GM18951 (cell line): ENCODE measurements around the gene UBN1.

Experiments used
- POLR2A ChIP-seq: IDR thresholded peaks from 4 replicates; pipeline ENCODE4 v1.6.1; 2011; ENCODE audit warnings: mild to moderate bottlenecking; ENCODE audit not compliant: insufficient read length, insufficient read depth; ENCODE audit errors: extremely low read depth
- in situ Hi-C: fragments of 300-500 bp; cut with MboI; formaldehyde crosslinking; loops from one replicate; pipeline ENCODE4 v1.12.0; 2022; ENCODE audit warnings: low sequenced_read_pairs, mixed read lengths, inconsistent platforms; ENCODE audit not compliant: unreplicated experiment

Gene UBN1

DNA sequence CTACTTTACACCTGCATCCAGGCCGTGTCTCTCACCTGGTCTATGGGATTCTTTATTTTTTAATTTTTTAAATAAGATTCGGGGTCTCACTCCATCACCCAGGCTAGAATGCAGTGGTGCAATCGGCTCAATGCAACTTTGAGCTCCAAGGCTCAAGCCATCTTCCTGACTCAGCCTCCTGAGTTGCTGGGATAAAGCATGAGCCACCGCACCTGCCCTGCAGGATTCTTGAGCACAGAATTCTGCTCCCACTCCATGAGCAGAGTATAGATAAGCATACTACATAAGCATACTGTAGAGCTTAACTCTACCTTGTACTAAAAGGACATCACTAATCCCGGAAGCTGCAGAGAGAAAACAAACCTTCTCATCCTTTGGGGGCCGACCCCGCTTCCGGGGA lies 15.7 kb upstream of the UBN1 start:
- in situ Hi-C loops, result no loop called here
- TF ChIP-seq POLR2A, result no peak

DNA sequence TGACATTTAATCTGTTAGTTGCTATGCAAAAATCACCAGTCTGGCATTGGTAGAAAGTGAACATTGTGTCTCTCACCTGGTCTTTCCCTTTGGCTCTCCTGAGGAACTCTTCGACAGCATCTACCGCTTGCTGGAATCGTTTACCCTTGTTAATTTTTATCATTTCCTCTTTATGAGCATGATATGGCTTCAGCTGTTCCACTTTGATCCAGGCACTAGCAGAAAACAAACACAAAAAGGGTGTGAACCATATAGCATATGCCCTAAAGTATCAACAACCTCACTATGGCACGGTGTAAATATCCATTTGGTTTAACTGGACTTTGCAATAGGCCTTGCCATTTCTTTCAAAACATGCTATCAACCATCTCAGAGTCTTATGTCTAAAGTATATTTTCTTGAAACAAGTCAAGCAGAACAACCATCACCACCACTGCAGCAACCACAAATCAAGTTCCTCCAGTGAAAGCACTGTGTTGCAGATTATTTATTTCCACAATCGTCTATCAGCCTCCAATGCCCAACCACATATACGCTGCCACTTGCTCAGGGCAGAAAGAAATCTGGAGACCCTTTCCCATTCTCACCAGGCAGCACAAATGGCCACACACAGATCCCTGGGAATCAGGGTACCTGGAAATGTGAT lies 14.5 kb upstream of the UBN1 start:
- no peak for TF ChIP-seq POLR2A

DNA sequence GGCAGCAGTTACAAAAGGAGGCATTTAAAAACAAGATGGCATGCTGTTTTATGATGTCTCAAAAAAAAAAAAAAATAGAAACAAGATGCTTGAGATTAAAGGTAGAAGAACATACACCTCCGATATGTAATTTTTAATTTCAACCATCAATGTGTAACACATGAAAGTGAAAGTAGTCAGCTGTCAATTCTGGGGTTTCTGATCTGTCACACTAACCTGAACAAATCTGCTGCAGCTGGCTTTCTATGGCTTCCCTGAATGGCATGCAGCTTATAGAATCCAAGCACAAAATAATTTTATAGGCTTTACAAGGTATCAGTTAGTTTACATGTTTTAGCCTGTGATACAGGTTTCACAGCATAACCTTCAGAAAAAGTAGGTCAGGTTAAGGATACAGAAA lies 13.7 kb upstream of the UBN1 start:
- in situ Hi-C loops, result no loop called here
- TF ChIP-seq POLR2A, result no peak

More for the DNA sequence above, 14.5 kb upstream of the UBN1 start:
- in situ Hi-C loops, result no loop called here

DNA sequence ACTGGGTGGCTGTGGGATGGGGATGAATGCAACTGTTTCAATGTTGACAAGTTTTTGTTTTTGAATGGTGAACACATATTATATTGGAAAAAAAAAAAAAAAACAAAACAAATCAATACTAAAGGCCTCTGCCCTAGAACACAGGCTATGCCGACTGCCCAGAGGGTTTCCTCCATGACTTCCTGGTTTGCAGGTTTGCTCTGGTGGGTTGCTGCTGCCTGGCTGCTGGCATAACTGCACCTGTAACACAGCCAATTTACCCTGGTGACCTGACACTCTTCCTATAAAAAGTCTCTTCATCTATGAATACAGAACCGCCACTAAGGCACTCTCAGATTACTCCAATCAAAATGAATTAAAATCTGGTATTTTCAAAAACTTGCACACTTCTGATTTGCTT lies 10.6 kb upstream of the UBN1 start:
- in situ Hi-C loops, result no loop called here

DNA sequence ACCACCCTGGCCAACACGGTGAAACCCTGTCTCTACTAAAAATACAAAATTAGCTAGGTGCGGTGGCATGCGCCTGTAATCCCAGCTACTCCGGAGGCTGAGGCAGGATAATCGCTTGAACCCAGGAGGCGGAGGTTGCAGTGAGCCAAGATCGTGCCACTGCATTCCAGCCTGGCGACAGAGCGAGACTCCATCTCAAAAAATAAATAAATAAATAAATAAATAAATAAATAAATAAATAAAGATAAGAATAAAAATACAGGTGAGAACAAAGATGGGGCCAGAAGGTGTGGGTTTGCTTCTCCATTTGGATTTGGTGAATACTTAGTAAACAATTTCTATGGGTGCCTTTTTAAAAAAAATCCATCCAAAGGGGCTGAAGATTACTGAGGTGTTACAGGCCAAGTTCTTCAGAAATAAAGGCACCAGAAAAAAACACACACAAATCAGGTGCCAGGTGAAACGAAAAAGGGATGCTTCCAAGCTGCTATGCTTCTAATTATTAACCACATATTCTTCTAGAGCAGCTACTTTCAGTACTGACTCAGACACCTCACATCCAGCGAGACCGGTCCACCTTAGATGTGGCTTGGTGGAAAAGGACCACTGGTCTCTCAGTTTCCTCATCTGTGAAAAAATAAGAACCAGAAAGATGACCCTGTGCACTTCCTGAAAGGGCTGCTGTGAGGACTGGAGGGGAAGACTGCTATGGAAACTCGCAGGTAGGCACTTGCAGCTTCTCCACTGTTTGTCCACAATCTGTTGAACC lies 9.4 kb upstream of the UBN1 start:
- TF ChIP-seq POLR2A, result no peak
- in situ Hi-C loops, result no loop called here

More for the DNA sequence above, 10.6 kb upstream of the UBN1 start:
- TF ChIP-seq POLR2A, result no peak

DNA sequence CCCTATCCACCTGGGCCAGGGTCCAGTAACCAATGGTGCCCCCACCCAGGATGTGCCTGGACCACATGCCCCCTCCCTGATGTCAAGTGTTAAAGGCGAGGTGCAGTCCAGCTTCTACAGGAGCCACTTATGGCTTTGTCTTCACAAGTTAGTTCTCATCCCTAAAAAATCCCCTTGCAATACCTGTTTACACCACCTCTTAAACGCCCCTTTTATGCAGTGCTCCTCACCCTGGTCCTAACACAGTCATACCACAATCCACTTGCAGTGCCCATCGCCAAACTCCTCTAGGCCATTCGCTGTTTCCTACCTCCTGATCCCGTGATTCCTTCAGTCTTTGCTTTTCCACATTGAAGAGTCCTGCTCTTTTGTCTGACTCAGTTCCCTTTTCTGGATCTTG lies 7.3 kb upstream of the UBN1 start:
- TF ChIP-seq POLR2A, result no peak

DNA sequence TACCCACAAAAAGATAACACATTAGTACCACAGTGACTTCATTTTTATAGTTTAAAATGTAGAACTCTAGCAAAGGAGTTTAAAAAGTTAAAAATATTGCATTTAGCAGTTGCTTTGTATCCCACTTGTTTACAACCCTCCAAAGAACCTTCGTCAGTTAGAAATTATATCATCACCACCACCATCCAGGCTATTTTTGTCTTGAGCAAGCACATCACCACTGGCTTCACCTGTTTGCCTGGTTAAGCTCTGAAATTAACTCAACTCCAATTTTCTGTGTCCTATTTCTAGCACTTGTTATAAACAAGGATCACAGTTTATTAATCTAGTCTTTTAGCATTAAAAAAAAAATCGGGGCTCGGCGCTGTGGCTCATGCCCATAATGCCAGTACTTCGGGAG lies 6.3 kb upstream of the UBN1 start:
- TF ChIP-seq POLR2A, result no peak
- in situ Hi-C loops, result no loop called here

More for the DNA sequence above, 7.3 kb upstream of the UBN1 start:
- in situ Hi-C loops, result no loop called here

DNA sequence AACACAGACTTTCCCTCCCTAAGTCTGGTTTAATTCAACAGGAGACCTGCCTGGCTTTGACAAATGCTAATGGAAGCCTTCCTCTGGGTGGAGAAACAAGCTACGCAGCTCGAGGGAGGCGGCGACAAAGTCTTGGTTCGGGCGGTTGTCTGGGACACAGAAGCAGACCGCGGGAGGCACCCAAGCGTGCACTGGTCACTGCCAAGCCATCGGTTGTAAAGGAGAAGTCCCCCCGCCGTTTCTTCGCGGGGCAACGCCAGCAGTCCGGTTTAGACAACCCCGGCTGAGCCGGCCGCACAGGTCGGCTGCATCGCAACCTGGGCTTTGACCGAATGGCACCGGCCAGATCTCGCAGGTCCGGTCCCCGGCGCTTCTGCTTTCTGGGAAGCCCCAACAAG lies 779 bp upstream of the UBN1 start:
- TF ChIP-seq POLR2A, result no peak
- in situ Hi-C loops, result no loop called here

DNA sequence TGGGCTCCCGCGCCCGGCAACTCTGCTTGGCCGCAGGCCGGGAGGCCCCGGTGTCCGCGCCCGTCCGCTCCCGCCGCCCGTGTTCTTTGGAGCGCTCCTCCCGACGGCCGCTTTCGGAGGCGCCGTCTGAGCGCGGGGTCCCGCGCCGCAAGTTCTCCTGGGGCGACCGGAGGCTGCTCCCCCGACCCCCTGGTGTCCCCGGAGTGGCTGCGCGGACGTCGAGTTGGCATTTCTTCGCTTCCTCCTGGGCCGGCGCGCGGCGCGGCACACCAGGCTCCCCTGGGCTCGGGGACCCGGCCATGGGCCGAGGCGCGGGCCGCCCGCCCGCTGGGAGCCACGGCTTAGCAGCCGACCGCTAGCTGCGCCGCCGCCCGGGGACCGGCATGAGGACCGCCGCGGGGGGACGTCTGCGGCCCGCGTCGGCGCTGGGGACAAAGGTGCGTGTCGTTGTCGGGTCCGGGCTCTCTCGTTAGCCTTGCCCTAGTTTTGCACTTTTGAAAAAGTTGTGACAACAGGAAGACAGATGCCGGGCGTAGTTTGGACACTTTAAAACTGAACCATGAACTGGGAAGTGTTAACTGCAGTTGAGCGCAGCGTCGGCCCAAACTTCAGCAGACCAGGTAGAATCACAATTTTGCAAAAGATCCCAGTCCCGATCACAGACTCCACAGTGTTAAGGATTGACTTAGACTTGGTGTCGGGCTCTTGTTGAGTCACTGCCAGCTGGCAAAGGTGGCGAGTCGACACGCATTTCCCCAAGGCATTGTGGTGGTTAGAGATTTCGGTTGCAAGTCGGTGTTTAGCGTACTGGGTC lies 700 bp downstream of the UBN1 start:
- no peak for TF ChIP-seq POLR2A

DNA sequence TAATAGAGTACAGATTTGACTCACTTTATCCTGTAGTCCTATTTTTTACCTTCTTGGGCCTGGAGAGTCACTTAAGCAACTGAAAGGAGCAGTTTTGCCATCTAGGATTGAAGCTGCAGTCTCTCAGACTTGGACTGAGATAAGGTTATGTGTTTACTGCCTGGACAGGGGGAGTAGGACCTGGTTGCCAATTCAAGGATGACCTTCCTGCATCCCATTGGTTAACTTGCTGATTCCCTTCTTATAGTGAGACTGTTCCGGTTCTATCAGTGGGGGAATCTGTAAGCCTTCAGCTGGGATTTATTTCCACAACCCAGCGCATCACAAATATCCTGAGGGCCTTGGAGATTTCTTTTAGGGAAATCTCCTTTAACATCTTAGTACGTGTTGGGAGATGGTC lies 2.9 kb downstream of the UBN1 start:
- no peak for TF ChIP-seq POLR2A
- in situ Hi-C loops, result no loop called here

More for the DNA sequence above, 700 bp downstream of the UBN1 start:
- in situ Hi-C loops, result no loop called here

DNA sequence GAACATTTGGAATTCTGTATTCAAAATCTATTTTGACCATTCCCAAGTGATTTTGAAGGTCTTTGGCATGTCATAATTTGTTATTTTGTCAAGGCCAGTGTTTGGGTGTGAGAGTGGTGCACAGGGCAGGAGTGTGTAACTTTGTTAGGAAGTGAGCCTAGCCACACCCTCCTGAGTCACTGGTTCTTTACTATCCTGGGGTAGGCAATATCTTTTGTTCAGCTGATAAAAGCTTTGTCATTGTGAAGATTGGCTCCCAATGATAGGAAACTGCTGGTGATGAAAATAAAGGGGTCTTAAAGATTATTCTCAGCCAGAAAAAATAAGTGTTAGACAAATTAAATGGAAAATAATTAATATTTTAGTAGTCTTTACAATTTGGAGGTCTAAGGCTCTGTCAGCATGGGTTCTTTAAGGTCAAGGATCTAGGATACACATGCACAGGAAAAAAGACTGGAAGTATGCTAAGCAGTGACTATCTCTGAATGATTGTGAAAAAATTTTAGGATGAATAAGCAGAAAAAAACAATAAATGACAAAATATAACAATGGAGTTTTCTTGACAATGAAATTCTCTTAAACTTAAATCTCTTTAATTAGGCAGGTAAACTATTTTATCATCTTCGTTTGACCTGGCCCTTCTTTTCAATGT lies 5.1 kb downstream of the UBN1 start:
- no peak for TF ChIP-seq POLR2A
- in situ Hi-C loops, result no loop called here

DNA sequence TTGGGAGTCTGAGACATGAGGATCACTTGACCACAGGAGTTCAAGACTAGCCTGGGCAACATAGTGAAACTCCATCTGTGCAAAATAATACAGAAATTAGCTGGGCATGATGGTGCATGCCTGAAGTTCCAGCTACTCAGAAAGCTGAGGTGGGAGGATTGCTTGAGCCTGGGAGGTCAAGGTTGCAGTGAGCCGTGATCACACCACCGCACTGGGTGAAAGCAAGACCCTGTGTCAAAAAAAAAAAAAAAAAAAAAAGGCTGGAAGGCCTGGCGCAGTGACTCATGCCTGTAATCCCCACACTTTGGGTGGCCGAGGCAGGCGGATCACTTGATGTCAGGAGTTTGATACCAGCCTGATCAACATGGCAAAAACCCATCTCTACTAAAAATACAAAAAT lies 8.1 kb downstream of the UBN1 start:
- no peak for TF ChIP-seq POLR2A
- in situ Hi-C loops, result no loop called here

DNA sequence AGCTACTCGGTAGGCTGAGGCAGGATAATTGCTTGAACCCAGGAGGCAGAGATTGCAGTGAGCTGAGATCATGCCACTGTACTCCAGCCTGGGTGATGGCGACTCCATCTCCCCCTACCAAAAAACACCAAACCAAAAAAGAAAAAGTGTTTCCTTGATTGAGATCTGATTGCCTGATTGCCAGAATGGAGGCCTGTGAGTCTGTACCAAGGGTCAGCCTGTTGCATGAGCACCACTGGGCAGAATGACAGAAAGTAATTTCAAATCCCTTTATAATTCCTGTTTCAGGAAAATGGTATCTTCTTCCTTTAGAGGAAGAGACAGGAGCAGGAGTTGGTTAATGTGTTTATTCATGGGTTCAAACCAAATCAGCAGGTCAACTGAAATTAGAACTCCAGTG lies 8.5 kb downstream of the UBN1 start:
- TF ChIP-seq POLR2A, result no peak

DNA sequence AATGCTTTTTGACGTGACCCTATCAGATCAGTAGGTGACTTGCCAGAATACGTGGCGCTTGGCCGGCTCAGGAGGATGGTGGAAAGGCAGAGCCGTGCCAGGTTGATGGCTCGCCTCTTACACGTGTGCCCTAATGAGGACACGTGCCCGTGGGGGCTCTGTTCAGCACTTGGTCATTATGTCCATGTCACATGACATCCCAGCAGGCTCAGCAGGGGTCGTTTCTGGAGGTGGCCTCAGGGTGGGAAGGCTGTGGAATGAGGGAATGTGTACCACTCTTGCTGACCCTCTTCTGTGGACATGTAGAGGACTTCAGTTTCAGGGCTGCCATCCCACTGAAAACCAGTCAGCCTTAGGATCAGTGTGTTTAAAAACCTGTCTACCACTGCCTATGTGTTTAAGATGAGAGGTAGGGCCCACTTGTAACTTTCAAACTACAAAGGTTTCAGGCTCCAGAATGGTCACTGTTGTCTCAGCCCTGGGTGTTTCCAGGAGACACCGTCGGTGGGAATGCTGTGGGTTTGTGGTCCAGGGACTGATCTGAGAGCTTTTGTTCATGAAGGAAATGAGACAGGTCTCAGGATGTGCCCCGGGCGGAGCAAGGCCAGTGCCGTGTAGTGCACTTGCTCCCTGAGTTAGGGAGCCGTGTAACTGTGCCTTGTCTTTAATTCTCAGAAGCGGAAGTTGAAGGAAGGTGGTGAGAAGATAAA lies 12.1 kb downstream of the UBN1 start:
- in situ Hi-C loops, result no loop called here
- no peak for TF ChIP-seq POLR2A

More for the DNA sequence above, 8.5 kb downstream of the UBN1 start:
- in situ Hi-C loops, result no loop called here
